Measurements from ENCODE around the gene ITGB7. TPM values are rescaled to one million over a fixed set of nuclear protein-coding genes. Genes with fewer than 3 reads are reported as not detected.

Gene ITGB7
- total and polyA plus RNA-seq, 2 donors (not counting 3 experiments of a cell fraction or from before 2014, with no cell fraction given) = 0.17 TPM; not detected in 1

- Histone ChIP-seq H3K9me1 (replicated peaks; ENCODE audit: control insufficient read depth, extremely low read depth, insufficient read depth, low read length) (no peaks in the 10 kb centered on the region), H4K20me1 (replicated peaks; ENCODE audit: control insufficient read depth, extremely low read depth, insufficient read depth, low read length) (no peaks in the 10 kb centered on the region), H3K36me3 (ENCODE audit: control insufficient read depth in 2 of 2, extremely low read depth in 1 of 2, insufficient read depth in 2 of 2, low read length in 2 of 2) (peaks cover 2 to 6% of the 10 kb centered on the region in 2 experiments), H3K9me3 (replicated peaks; ENCODE audit: control insufficient read depth, insufficient read depth, low read length) (no peaks in the 10 kb centered on the region), H3K27ac (ENCODE audit: insufficient read depth, low read depth, low read length) (peak overlapping the region; percentile 40), H3K79me2 (ENCODE audit: control insufficient read depth, insufficient read depth, low read length) (peaks cover 16% of the 10 kb centered on the region), H3K4me2 (ENCODE audit: insufficient read depth, low read length) (peak overlapping the region; percentile 95), H3K27me3 (ENCODE audit: control insufficient read depth in 2 of 2, insufficient read depth in 2 of 2, low read length in 2 of 2) (no peaks in the 10 kb centered on the region), H3K9ac (replicated peaks; ENCODE audit: extremely low read depth, insufficient read depth, low read length) (peak overlapping the region; percentile 77), H3K4me1 (ENCODE audit: control insufficient read depth, extremely low read depth, insufficient read depth, low read length) (peaks cover 14% of the 10 kb centered on the region), H3K4me3 (replicated peaks in 1 of 3; ENCODE audit: insufficient read depth in 1 of 3, low read depth in 1 of 3, low read length in 3 of 3) (peak overlapping the region; percentile 78 to 97 (median 84)), H2AFZ (ENCODE audit: low read depth, low read length) (peak overlapping the region; percentile 97)
- dilution Hi-C loops (cut with MboI; ENCODE audit: extremely low pct_ligation_motif_present, low sequenced_read_pairs) (no loop called here), intact Hi-C loops (cut with micrococcal nuclease) (loop anchor here (1.0 to 2.0 kb wide), 3 partner anchors 17 to 38 kb away; partner anchors contain the start of gene ESPL1)
- CTCF ChIA-PET = interaction anchor here (0.6 to 3.9 kb wide), 11 partner anchors 9 to 202 kb away, joined by 3 to 54 read pairs (median 4); partner anchors contain the start of genes AAAS, ESPL1 and PFDN5
- TF ChIP-seq CTCF (IDR thresholded peaks at IDR 0.05; ENCODE audit: extremely low read depth in 1 of 2, insufficient read depth in 1 of 2, low read depth in 1 of 2, low read length in 2 of 2) (peak; percentile 23 to 54), EZH2 (IDR thresholded peaks at IDR 0.05; ENCODE audit: borderline replicate concordance, low read depth, low read length, severe bottlenecking) (no peak), POLR2A (IDR thresholded peaks at IDR 0.05; ENCODE audit: low read depth, low read length) (peak; percentile 83), MAX (IDR thresholded peaks at IDR 0.05; ENCODE audit: insufficient read depth, insufficient read length) (peak; percentile 47), POLR2AphosphoS5 (IDR thresholded peaks at IDR 0.05; ENCODE audit: insufficient read depth, low read depth, low read length) (peak; percentile 48)
- DNase-seq (ENCODE audit: low read depth, low spot score) (peak; percentile 74), FAIRE-seq (peak; percentile 76)
- POLR2A ChIA-PET = interaction anchor here (0.5 to 0.6 kb wide), 2 partner anchors 45 to 185 kb away, joined by 7 read pairs; partner anchors contain the start of gene ITGB7
- BruUV-seq (replicated peaks) = no TSS peak
These were observed 44.7 kb upstream of the ITGB7 start for GRCh38 chr12:53251477-53252348.

Measured in endothelial cell of umbilical vein (primary cell).